Lower lobe of right lung (tissue), 2 donors: Measurements from ENCODE around the gene ZNF846. TPM values are rescaled to one million over a fixed set of nuclear protein-coding genes. Genes with fewer than 3 reads are reported as not detected.
"Not testable (repeated sequence)": the region's sequence is repeated elsewhere in the genome, so short reads cannot be mapped to it uniquely, and the experiment has no call there.

Experiments used
- ATAC-seq, 2 donors: fragments of 200-7000 bp; cut with Tn5 transposase; one replicate each; pipeline ENCODE4 v1.9.1; 2020 to 2022; ENCODE audit warnings: mild to moderate bottlenecking in 2 of 2, moderate library complexity in 2 of 2
- DNase-seq: peaks from one replicate; pipeline ENCODE4 v3.0.0-alpha.2; 2020
- H3K27ac ChIP-seq: fragments of 200-600 bp; one replicate; pipeline ENCODE4 v1.8.0; 2022
- H3K27me3 ChIP-seq: fragments of 200-600 bp; one replicate; pipeline ENCODE4 v1.8.0; 2022; ENCODE audit warnings: low read depth
- H3K36me3 ChIP-seq: fragments of 200-600 bp; one replicate; pipeline ENCODE4 v1.8.0; 2022; ENCODE audit warnings: mild to moderate bottlenecking
- H3K4me1 ChIP-seq: fragments of 200-600 bp; one replicate; pipeline ENCODE4 v1.8.0; 2022
- H3K4me3 ChIP-seq: fragments of 200-600 bp; one replicate; pipeline ENCODE4 v1.8.0; 2022; ENCODE audit warnings: mild to moderate bottlenecking
- H3K9me3 ChIP-seq: fragments of 200-600 bp; one replicate; pipeline ENCODE4 v1.8.0; 2022
- CTCF ChIP-seq: fragments of 200-600 bp; IDR thresholded peaks from one replicate; pipeline ENCODE4 v1.8.0; 2022; ENCODE audit warnings: antibody characterized with exemption, mild to moderate bottlenecking
- intact Hi-C: fragments of 100-400 bp; cut with DNase I; formaldehyde crosslinking; loops from one replicate; pipeline ENCODE4 v1.11.0; 2022
- total RNA-seq: library from RNA; stranded (reverse); fragmentation: NEBNext Ultra II Directional; extraction: Animal tissue kit (Norgen Biotek cat#: 25700); gene quantifications from one replicate; pipeline ENCODE4 v1.2.1, GENCODE V29; 2021
- donor health status: DM: no; HTN: yes; CAD: no; lungs with severe emphysema.

ZNF846 gene
- total RNA-seq, 1 donor from 2014 or later: 14.7 TPM

- Histone ChIP-seq H3K27ac (no peak overlapping the region), H3K4me1 (no peaks in the 10 kb centered on the region), H3K36me3 (no peaks in the 10 kb centered on the region), H3K27me3 (no peaks in the 10 kb centered on the region), H3K4me3 (no peak overlapping the region), H3K9me3 (no peaks in the 10 kb centered on the region)
- TF ChIP-seq CTCF: no peak
- ATAC-seq (no peak), DNase-seq (no peak)
- intact Hi-C loops: no loop called here
Observed at GRCh38 chr19:9727644-9728043, 40.9 kb downstream of the ZNF846 start.

GRCh38 chr19:9725508-9726201, 42.9 kb downstream of the ZNF846 start:
- intact Hi-C loops, DNase-seq, H3K9me3 ChIP-seq, H3K27ac ChIP-seq, H3K4me1 ChIP-seq, H3K36me3 ChIP-seq, H3K27me3 ChIP-seq, ATAC-seq, H3K4me3 ChIP-seq: not testable (repeated sequence)
- peak; percentile 11 for TF ChIP-seq CTCF

- DNase-seq (no peak), ATAC-seq (no peak)
- intact Hi-C loops: no loop called here
- no peaks in the 10 kb centered on the region for H3K27me3 ChIP-seq
- H3K9me3 ChIP-seq: no peaks in the 10 kb centered on the region
- H3K4me1 ChIP-seq: no peaks in the 10 kb centered on the region
- H3K36me3 ChIP-seq: no peaks in the 10 kb centered on the region
- no peak overlapping the region for H3K4me3 ChIP-seq
- no peak overlapping the region for H3K27ac ChIP-seq
- no peak for TF ChIP-seq CTCF
Observed at GRCh38 chr19:9724157-9724556, 44.4 kb downstream of the ZNF846 start.

GRCh38 chr19:9721861-9722260, 46.7 kb downstream of the ZNF846 start:
- no peaks in the 10 kb centered on the region for H3K36me3 ChIP-seq
- H3K27me3 ChIP-seq: no peaks in the 10 kb centered on the region
- H3K27ac ChIP-seq: no peak overlapping the region
- ATAC-seq: no peak
- intact Hi-C loops: no loop called here
- no peak for DNase-seq
- no peaks in the 10 kb centered on the region for H3K9me3 ChIP-seq
- no peak overlapping the region for H3K4me3 ChIP-seq
- no peaks in the 10 kb centered on the region for H3K4me1 ChIP-seq
- TF ChIP-seq CTCF: no peak

- Histone ChIP-seq H3K9me3 (no peaks in the 10 kb centered on the region), H3K4me1 (no peaks in the 10 kb centered on the region), H3K27me3 (no peaks in the 10 kb centered on the region), H3K27ac (no peak overlapping the region), H3K36me3 (no peaks in the 10 kb centered on the region), H3K4me3 (no peak overlapping the region)
- DNase-seq: no peak
- ATAC-seq: no peak
- intact Hi-C loops: no loop called here
- no peak for TF ChIP-seq CTCF
Observed at GRCh38 chr19:9720541-9720940, 48.0 kb downstream of the ZNF846 start.
